MV-4-11 (cell line): ENCODE results near the gene XKR3.
A peak's percentile ranks its signal among the peaks of the same experiment; 100 is the strongest.
"Not testable (repeated sequence)": the region's sequence is repeated elsewhere in the genome, so short reads cannot be mapped to it uniquely, and the experiment has no call there.

Experiments used
- DNase-seq: peaks from one replicate; lab custom pipeline; 2025; lab: John Stamatoyannopoulos, UW

The XKR3 gene

GRCh38 chr22:16824716-16825687 is at the start of gene XKR3:
TSS of gene XKR3 (minus strand) at chr22:16825411. CDS start at chr22:16808073, 17,338 bp downstream.
- DNase-seq: peak; percentile 62

- not testable (repeated sequence) for DNase-seq
These were observed 44.4 kb upstream of the XKR3 start for GRCh38 chr22:16869640-16870039.

- no peak for DNase-seq
These were observed 41.0 kb upstream of the XKR3 start for GRCh38 chr22:16866167-16866566.

- DNase-seq: not testable (repeated sequence)
These were observed 31.6 kb upstream of the XKR3 start for GRCh38 chr22:16856851-16857250.

GRCh38 chr22:16854631-16855030 is 29.4 kb upstream of the XKR3 start:
- DNase-seq: peak; percentile 49

GRCh38 chr22:16851268-16851996 is 26.2 kb upstream of the XKR3 start:
- DNase-seq: not testable (repeated sequence)

GRCh38 chr22:16847271-16847670 is 22.1 kb upstream of the XKR3 start:
- DNase-seq: no peak

- DNase-seq: no peak
These were observed 20.7 kb upstream of the XKR3 start for GRCh38 chr22:16845881-16846280.

- no peak for DNase-seq
These were observed 20.3 kb upstream of the XKR3 start for GRCh38 chr22:16845465-16845864.

GRCh38 chr22:16844529-16844928 is 19.3 kb upstream of the XKR3 start:
- DNase-seq: no peak

GRCh38 chr22:16838073-16838472 is 12.9 kb upstream of the XKR3 start:
- DNase-seq: no peak

- DNase-seq: no peak
These were observed 9.8 kb upstream of the XKR3 start for GRCh38 chr22:16834971-16835370.

GRCh38 chr22:16831257-16831656 is 6.0 kb upstream of the XKR3 start:
- DNase-seq: no peak

- DNase-seq: no peak
These were observed 4.8 kb upstream of the XKR3 start for GRCh38 chr22:16829985-16830384.

GRCh38 chr22:16828876-16829275 is 3.7 kb upstream of the XKR3 start:
- no peak for DNase-seq

- no peak for DNase-seq
These were observed 2.3 kb upstream of the XKR3 start for GRCh38 chr22:16827506-16827905.

GRCh38 chr22:16819249-16819648 is 6.0 kb downstream of the XKR3 start:
- DNase-seq: no peak

GRCh38 chr22:16818538-16818937 is 6.7 kb downstream of the XKR3 start:
- no peak for DNase-seq

- DNase-seq: no peak
These were observed 10.1 kb downstream of the XKR3 start for GRCh38 chr22:16815073-16815472.

GRCh38 chr22:16810188-16810802 is 14.9 kb downstream of the XKR3 start:
- no peak for DNase-seq

- no peak for DNase-seq
These were observed 16.5 kb downstream of the XKR3 start for GRCh38 chr22:16808744-16809143.

GRCh38 chr22:16807109-16807508 is 18.1 kb downstream of the XKR3 start:
- no peak for DNase-seq

GRCh38 chr22:16806401-16806800 is 18.8 kb downstream of the XKR3 start:
- no peak for DNase-seq
